Fibroblast of skin of right biceps (primary cell): ENCODE results near the gene IL1R2.
A peak's percentile ranks its signal among the peaks of the same experiment; 100 is the strongest.

Experiments used
- DNase-seq: peaks from one replicate; pipeline ENCODE4 v3.0.0-alpha.2; 2013

The IL1R2 gene

DNA sequence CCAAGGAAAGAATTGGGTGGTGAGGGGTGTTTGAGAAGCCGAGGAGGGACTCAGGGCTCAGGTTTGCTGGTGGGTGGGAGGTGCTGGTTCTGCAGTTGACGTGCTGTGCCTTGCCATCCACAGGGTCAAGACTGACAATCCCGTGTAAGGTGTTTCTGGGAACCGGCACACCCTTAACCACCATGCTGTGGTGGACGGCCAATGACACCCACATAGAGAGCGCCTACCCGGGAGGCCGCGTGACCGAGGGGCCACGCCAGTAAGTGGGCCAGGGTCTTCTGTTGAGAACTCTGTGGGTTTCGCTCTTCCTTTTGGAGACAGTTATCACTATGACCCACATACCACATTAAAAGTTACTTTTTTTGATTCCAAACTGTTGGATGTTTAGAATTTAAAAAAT lies 32.6 kb downstream of the IL1R2 start:
- DNase-seq = no peak

DNA sequence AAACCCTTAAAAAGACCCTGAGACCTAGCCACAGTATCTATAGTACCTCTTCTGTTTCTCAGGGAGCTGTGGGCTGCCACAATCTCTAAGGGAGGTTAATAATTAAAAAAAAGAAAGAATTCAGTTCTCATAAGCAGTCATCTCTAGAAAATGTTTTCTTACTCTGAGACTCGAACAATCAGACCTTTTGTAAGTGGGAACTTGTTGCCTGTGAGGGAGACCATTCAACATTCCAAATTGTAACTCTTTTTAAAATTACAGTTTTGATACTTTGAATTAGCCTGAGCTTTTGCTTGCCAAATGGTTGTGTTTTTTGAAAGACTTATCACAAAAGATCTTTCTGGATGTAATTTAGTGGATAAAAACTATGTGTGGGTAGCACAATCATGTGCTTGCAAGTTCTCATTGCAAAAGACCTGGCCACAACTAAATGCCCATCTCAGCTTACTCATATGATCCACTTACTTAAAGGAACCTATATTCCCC lies 33.3 kb downstream of the IL1R2 start:
- DNase-seq = peak; percentile 72

DNA sequence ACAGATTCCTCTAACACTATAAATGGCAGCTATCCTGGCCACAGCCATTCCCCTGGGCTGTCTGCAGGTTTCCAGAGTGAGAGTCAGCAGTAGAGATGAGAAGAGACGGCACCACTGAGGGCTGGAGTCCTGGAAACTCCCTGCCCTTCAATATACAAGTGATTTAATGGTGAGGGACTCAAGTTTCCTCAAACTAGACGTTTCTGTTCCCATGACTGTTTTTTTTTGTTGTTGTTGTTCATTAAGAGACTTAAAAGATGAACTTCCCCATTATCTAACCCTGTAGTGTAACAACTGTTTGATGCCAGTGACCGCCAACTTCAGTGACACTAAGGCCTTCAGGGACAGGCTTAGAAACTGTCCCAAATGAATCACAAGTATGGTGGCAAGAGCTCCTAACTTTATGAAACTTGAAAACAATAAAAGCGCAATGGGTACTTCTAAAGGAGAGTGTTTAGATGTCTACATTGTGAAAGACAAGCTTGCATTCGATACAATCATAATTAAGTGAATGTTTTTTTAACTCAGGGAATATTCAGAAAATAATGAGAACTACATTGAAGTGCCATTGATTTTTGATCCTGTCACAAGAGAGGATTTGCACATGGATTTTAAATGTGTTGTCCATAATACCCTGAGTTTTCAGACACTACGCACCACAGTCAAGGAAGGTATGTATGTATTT lies 34.0 kb downstream of the IL1R2 start:
- no peak for DNase-seq

DNA sequence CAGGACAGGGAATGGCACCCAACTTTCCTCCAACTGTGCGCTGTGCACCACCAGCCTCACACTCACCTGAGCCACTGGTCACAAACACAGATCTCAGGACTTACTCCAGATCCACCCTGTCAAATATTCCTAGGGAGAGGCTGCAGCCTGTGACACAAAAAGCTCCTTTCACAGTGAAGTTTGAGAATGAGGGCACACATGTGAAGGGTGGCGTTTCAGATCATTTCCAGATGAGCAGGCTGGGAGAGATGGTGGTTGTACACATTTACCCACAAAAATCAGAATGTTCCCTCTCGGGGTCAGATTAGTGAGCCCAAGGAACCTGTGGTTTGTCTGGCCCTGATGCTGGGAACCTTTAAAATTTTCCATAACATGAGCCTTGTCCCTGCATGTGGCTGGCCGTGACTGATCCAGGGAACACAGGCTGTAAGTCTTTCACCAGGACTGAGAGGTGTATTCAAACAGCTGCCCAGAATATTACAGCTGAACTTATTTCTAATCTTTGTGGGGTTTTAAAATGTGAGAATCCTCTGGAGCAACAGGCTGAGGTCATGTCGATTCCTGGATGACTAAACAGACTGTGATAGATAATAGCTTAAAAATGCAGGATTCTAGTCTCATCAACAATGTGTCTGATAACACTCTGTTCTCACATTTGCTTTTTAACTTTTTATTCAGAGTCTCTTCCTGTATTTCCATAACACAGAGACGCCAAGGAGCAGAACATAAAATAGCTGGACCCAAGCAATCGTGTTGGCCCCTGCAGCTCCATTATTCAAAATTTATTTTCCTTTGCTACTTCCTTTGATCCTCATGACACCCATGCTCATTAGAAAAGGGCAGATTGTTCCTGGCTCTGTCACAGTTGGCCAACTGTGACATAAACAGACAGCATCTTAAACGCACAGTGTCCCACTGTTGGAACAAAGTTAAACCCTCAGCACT lies 35.5 kb downstream of the IL1R2 start:
- peak; percentile 90 for DNase-seq

DNA sequence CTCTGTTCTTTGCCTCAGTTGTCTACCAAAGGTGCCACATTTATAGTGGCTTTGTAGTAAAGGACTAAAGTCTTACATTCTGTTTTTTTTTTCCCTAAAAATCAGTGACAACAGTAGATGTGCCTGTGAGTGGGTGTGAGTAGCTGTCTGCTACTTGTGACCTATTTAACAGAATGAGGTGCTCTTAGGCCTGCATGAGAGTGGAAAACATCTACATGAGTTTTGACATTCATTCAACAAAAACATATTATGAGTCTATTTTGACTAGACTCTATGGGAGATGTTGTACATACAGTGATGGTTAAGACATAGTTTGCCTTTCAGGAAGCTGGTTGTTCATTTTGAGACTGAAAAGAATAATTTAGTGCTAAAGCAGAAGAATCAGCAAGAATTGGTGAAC lies 36.7 kb downstream of the IL1R2 start:
- no peak for DNase-seq

DNA sequence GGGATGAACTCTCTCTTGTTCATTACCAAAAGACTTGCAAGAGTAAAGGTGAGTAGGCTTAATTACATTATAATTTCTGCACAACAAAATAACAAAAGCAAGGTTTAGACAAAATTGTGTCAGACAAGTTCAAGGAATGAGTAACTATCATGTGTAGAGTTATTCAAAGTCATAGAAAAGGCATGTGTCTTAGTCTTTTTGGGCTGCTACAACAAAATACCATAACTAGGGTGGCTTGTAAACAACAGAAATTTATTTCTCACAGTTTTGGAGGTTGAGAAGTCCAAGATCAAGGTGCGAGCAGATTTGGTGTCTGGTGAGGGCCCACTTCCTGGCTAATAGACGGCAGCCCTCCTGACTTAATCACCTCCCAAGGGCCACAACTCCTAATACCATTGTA lies 37.6 kb downstream of the IL1R2 start:
- no peak for DNase-seq

DNA sequence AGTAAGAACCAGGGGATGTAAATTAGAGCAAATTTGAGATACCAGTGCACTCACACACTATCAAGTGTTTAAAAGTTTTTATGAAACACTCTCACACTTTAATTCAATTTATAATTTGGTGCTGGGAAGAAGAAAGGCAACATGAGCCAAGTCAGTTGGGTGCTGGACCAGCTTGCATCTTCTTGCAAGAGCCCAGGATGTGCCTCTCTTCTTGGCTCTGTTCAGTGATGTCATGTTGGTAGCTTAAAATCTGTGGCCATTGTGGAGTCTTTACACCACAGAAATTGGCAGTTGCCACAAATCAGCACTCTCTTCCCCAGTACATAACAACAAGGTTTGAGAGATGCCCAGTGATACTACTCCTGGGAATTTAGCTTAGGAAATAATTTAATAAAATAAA lies 38.2 kb downstream of the IL1R2 start:
- no peak for DNase-seq

DNA sequence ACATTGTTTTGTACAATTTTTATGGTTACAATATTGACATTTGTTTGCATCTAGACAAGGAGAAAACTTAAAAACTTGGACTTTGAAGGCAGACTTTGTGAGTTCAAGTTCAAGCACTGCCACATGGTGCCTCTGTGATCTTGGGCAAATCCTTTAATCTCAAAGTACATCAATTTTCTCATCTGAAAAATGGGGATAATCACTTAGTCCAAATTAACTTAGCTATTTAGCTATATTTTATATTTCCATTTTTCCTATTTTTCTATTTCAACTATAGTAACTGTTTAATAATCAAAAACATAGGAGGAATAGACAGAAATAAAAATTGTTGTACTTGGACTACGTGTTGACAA lies 38.7 kb downstream of the IL1R2 start:
- no peak for DNase-seq

DNA sequence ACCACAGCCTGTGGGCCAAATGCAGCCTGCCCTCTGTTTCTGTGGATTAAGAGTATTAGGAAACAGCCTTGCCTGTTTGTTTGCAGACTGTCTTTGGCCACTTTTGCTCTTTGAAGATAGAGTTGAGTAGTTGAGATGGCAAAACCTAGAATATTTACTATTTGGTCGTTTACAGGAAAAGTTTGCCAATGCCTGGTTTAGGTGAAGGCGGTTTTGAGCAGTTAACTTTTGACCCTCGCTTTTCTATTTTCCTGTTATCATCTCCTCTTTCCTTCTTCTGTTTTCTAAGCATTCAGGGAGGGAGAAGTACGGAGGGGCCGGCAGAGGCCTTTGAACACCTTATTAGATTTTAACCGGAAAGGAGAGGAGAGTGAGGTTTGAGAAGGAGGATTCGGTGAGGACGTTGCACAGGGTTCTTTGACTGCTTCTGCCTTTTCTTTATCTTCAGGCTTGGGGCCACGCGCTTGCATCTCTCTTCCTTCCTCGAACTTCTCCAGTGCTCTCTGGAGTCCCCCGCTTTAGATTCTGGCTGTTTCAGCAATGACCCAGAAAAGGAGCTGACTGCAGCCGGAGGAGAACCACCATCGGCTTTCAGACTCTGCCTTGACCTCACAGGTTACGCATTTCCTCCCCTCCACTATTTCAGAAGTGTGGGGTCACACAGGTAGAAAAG lies 39.2 kb downstream of the IL1R2 start:
- DNase-seq = no peak

DNA sequence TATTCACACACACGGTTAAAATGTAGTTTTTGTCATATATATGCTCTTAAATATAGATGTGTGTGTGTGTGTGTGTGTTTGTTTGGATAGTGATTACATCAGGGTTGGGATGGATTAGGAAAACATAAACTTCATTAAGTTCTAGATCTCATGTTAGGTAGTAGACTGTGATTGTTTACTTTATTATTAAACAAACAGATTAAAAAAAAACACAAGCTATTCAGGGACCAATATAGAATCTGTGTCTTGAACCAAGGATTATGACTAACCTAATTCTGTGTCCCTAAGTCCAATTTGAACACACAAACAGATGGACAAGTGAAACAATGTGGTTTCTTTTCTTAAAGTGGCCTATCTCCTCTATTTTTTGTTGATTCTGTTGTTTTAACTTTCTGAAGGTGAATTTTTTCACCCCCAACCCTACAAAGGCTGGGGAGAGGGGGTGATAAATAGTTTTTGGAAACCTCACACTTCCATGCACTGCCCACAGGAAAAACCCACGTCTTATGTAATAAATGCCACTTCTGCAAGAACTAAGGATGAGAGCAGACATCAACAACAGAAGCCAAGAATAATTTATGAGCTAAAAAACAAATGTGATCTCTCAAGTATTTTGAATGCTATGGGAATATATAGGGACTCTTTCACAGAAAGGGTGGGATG lies 40.7 kb downstream of the IL1R2 start:
- no peak for DNase-seq

DNA sequence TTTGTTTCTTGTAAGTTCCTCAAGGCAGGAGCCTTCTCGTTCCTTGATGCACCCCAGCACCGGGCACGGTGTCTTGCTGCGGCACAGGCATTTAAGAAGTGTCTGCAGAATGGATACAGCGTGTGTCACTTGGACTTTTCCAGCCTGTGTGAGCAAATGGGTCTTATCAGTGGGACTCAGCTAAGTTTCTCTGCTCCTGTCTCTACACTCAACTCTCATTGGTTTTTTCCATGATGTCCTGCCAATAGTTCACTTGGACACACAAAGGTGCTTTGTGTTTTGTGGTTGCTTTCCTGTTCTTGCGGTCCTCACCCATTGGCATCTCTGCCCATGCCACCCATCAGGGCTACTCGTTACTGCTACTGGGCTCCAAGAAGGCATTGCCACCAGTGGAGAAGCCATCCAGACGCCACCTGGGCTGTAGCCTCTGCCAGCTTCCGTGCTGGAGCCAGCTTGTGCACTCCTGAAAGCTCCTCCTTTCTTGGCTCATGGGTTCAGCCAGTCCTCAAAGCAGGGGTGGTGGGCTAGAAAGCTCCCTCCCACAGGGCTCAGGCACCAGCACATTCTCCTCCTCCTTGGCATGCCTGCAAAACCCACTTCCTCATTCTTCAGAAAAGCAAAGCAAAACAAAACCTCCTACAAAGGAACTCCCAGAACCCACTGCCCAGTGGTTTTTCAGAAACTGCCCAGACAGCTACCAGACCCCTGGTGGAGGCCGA lies 41.4 kb downstream of the IL1R2 start:
- DNase-seq = peak; percentile 90

DNA sequence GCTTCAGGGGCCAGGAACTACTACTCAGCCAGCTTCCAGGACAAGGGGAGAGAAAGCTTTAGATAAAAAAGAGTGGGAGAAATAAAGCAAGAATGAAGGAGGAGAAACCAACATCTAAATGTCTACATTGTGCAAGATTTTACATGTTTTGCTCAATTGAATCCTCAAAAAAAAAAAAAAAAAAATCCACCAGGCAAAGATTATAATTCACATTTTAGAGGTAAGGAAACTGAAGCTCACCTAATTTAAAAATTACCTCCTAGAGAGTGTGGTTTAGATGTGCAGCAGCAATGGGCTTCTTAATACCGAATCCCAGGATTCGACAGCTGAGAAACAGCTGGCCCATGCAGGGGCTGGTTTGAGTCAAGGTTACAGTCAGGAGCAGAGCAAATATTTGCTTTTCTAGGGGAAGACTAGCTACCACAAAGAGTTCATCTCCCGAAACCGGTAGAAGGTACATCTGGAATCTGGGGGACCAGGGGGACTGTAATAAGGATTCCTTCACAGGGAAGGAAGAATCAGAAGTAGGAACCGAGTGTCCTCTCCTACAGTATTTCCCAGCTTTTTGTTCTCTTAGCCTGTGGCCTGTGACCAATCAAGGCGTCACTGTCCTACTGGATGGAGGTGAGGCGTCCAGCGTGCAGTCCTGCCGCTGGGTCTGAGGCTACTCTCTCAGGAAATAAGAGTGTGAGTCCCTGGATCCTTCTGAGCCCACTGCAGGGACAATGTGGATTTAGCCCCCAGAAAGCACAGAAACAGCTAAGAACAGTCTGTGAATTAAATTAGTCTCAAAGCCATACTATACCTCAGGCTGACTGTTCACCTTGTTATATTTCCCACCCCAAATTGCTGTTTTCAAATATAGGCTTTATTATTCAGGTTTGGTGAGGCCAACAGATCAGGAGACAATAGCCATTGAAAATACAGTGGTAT lies 42.3 kb downstream of the IL1R2 start:
- no peak for DNase-seq

DNA sequence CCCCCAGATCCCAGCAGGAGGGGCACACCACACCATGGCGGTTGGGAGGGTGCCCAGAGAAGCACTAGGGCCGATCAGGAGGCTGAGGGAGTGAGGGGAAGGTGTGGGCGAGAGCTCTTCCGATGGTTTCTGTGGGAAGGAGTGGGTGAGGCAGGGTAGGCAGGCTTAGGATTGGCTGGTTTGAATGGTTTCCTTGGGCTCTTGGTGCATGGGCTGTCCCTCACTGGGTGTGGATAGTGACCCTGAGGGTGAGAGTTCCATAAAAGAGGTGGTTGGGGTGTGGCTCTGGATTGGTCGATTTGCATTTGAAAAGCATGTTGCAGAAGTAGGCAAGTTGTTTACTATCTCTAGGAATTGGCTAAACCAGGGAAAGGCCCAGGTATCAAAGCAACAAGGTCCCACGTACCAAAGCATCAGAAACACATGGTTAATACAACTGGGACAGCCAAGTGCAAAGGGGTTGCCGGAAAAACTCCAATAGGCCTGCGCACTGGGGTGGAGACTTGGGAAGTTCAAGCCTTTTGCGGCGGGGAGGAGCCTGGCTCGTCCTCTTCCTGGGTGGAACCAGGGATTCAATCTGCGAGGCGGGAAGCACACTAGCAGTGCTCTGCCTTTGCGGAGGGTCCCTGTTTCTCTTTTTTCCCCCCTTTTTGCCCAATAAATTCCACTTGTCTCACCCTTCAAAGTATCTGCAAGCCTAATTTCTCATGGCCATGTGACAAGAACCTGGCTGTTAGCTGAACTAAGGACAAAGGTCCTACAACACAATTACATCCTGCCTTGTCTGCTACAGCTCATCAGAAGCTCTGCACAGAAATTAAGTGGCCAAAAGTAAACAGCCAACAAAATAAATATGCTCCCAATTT lies 43.2 kb downstream of the IL1R2 start:
- DNase-seq = no peak

DNA sequence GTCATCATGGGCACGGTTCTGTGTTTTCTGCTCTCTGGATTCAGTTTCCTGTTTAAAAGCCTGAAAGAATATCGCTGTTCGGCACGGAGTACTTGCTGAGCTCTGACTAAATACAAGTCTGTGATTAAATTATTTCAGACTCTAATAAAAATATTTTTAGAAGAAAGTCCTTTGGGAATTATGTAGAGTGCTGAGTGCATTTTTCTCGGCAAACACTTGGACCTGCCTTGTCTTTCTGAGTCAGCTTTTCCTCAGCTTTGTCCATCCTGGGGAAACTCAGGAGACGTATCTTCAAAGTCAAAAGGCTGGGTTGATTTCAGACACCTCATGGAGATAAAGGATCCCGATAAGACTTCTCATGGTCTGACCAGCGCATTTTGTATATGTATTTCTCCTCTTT lies 45.9 kb downstream of the IL1R2 start:
- peak; percentile 83 for DNase-seq

DNA sequence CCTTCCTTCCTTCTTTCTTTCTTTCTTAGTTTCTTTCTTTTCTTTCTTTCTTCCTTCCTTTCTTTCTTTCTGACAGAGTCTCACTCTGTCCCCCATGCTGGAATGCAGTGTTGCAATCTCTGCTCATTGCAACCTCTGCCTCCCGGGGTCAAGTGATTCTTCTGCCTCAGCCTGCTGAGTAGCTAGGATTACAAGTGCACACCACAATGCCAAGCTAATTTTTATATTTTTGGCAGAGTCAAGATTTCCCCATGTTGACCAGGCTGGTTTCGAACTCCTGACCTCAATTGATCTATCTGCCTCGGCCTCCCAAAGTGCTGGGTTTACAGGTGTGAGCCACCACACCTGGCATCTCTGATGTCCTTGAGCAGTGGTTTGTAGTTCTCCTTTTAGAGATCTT lies 48.5 kb downstream of the IL1R2 start:
- DNase-seq = no peak

DNA sequence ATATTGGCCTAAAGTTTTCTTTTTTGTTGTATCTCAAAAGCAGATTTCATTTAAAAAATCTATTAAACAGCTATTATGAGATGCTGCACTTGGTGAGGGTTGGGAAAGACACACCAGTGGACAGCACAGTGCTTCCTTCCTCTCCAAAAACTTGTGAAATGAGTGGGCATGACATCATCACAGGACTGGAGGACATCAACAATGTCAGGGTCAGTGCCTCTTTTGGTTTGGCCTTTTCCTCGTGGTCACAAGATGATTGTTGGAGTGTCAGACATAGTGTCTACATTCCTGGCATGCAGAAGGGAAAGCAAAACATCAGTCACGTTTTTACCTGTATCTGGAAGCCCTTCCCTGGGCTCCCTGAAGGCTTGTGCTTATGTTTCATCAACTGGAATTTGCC lies 49.6 kb downstream of the IL1R2 start:
- peak; percentile 56 for DNase-seq

DNA sequence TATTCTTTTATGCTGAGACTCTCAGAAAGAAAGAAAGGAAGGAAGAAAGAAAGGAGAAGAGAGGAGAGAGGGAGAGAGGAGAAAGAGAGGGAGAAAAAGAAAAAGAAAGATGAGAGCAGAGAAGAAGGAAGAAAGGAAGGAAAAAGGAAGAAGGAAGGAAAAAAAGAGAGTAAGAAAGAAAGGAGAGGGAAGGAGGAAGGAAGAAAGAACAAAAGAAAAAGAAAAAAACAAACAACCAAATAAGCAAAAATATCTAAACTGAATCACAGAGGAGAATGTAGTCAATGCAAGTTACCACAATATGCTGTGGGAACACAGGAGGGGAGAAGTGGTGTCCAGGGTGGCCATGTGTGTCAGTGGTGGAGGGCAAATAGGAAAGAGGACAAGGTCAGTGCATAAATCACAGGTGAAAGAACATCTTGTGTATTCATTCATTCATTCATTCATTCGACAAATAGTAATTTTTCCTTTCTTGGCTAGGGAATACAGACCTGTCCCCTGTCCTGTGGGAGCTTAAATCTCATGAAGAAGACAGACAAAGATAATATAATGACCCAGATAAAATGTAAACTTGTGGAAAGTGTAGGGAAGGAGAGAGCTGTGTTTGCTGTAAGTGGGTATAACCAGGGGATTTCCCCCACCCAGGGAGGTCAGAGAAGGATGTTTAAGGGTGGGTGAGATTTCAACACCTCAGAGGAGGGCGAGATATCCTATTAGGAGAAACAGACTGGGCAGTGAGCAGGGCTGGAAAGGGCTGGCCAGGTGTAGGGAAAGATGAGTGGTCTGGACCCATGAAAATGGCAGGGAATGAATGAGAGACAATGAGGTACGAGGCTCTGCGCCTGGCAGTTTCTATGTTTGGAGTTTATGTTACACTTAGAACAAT lies 50.7 kb downstream of the IL1R2 start:
- DNase-seq = no peak

DNA sequence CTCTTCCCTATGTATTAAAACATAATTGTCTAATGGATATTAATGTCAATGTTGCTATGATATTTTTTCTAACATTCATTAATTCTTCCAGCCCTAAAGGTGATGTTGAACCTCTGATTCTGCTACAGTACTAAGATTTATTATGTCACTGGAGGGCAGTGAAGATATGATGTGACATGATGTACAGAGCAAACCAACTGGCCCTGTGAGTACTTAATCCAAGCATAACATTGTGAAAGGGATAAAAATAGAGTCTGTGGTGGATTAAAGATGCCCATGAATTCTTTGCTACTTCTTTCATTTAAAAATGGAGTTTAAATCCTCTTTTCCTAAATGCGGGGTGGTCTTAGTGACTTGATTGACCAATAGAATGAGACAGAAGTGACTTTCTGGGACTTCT lies 51.8 kb downstream of the IL1R2 start:
- no peak for DNase-seq

DNA sequence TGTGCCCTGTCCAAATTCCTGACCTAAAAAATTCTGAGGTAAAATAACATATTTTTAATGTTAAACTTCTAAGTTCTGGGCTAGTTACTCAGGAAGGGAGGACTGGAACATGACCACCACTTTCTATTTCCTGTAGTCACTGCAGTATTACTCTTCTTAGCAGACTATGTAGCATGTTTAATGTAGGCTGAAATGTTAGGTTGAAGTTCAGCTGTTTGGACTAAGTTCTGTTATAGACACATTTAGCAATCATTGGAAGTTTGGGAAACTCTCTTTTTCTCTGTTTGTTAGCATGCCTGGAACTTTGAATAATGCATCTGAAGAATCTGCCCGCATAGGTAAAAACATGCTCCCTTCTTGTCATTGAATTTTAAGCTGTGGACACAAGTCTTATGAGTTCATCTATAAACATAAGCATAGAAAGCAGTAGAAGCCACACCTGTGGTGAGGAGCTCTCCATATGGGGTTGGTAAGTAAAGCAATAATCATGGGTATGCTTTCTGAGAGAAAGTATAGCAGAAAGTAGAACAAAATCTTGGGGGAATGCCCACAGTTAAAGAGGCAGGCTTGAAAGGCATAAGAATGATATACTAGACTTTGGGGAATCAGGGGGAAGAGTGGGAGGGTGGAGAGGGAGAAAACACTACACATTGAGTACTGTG lies 52.6 kb downstream of the IL1R2 start:
- no peak for DNase-seq
